HepG2 (cell line): ENCODE measurements around the gene ADGRG1. TPM values are rescaled to one million over a fixed set of nuclear protein-coding genes. Genes with fewer than 3 reads are reported as not detected.

Source experiments
- ATAC-seq: fragments of 200-7000 bp; cut with Tn5 transposase; 3 replicates; pipeline ENCODE4 v1.9.1; 2020; ENCODE audit warnings: mild to moderate bottlenecking, moderate library complexity
- BruUV-seq: library from RNA; stranded (reverse); fragments of 400-500 nt; replicated peaks from 2 replicates; lab custom pipeline; 2021; lab: Mats Ljungman, UMichigan
- CTCF ChIA-PET: fragments of 300-600 bp; formaldehyde crosslinking; extraction: SDS; loops from one replicate; lab custom pipeline; 2021; ENCODE audit warnings: low total read pairs, inconsistent platforms, low intra/inter-chr PET ratio; lab: Yijun Ruan, JAX
- POLR2A ChIA-PET: fragments of 350-600 bp; sonication (Branson Sonifier 250); formaldehyde crosslinking; loops from one replicate; lab custom pipeline; 2020; ENCODE audit warnings: antibody characterized with exemption, inconsistent platforms; lab: Yijun Ruan, JAX
- DNase-seq: peaks from one replicate; pipeline ENCODE4 v3.0.0-alpha.2; 2015; ENCODE audit warnings: low spot score
- FAIRE-seq: peaks from 3 replicates; lab custom pipeline; 2011; peaks lifted over from hg19 to GRCh38; lab: Jason Lieb, UNC
- H2AFZ ChIP-seq: one replicate; pipeline ENCODE4 v1.6.1; 2011; ENCODE audit warnings: low read length, inconsistent platforms
- H3K27ac ChIP-seq: fragments of 300-600 bp; 3 replicates; pipeline ENCODE4 v1.8.0; 2011; ENCODE audit warnings: mixed run types, mild to moderate bottlenecking, mixed read lengths, low read length, inconsistent platforms; ENCODE audit not compliant: insufficient read depth; ENCODE audit errors: extremely low read length
- H3K27me3 ChIP-seq, 2 experiments: fragments of 200-600 bp in 1 of 2; 2 replicates in 1 of 2; 3 replicates in 1 of 2; pipeline versions ENCODE4 v1.6.0 to v1.8.0; 2011; ENCODE audit warnings: low read length in 2 of 2, mild to moderate bottlenecking in 2 of 2, moderate library complexity in 2 of 2, inconsistent platforms in 1 of 2; ENCODE audit not compliant: insufficient read depth in 2 of 2, control insufficient read depth in 1 of 2
- H3K36me3 ChIP-seq, 2 experiments: fragments of 200-600 bp in 1 of 2; replicated peaks in 1 of 2; 2 replicates in 1 of 2; 3 replicates in 1 of 2; pipeline versions ENCODE4 v1.5.1 to v1.8.0; 2011; ENCODE audit warnings: low read length in 2 of 2, inconsistent platforms in 1 of 2; ENCODE audit not compliant: insufficient read depth in 2 of 2, control insufficient read depth in 1 of 2
- H3K4me1 ChIP-seq: 2 replicates; pipeline ENCODE4 v1.5.1; 2012; ENCODE audit warnings: low read length, inconsistent platforms; ENCODE audit not compliant: insufficient read depth
- H3K4me2 ChIP-seq: 2 replicates; pipeline ENCODE4 v1.6.0; 2011; ENCODE audit warnings: low read depth, low read length, inconsistent platforms
- H3K4me3 ChIP-seq, 3 experiments: fragments of 200-600 bp in 1 of 3; sonication (generic), shearing (Covaris generic) in 1 of 3; replicated peaks in 1 of 3; 2 replicates each; pipeline ENCODE4 v1.5.1; 2011 to 2016; ENCODE audit warnings: low read length in 3 of 3, inconsistent platforms in 2 of 3, low read depth in 2 of 3, mild to moderate bottlenecking in 2 of 3, control low read depth in 1 of 3, mixed read lengths in 1 of 3; ENCODE audit not compliant: insufficient read depth in 1 of 3
- H3K79me2 ChIP-seq: one replicate; pipeline ENCODE4 v1.6.1; 2011; ENCODE audit warnings: low read length, inconsistent platforms; ENCODE audit not compliant: insufficient read depth
- H3K9ac ChIP-seq: 2 replicates; pipeline ENCODE4 v1.6.0; 2011; ENCODE audit warnings: mild to moderate bottlenecking, low read depth, low read length, inconsistent platforms; ENCODE audit not compliant: insufficient read depth
- H3K9me3 ChIP-seq: 2 replicates; pipeline ENCODE4 v1.5.1; 2012; ENCODE audit warnings: mild to moderate bottlenecking, low read length
- H4K20me1 ChIP-seq: 2 replicates; pipeline ENCODE4 v1.6.0; 2011; ENCODE audit warnings: inconsistent platforms, mild to moderate bottlenecking, low read length, moderate library complexity; ENCODE audit not compliant: insufficient read depth
- AGO2 ChIP-seq: fragments of 200-400 bp; formaldehyde crosslinking; optimal IDR thresholded peaks from 2 replicates; pipeline ENCODE3; 2017; ENCODE audit warnings: mild to moderate bottlenecking, low read depth, low read length, moderate library complexity
- CEBPB ChIP-seq: IDR thresholded peaks from 2 replicates; pipeline ENCODE4 v1.6.1; 2011; ENCODE audit warnings: low read depth, low read length, improper control_type of control experiment, borderline replicate concordance
- FOSL1 ChIP-seq: sonication (generic); formaldehyde crosslinking; IDR thresholded peaks from 2 replicates; pipeline ENCODE4 v1.9.0; 2021; ENCODE audit warnings: missing genetic modification reagents, borderline replicate concordance
- FOXJ3 ChIP-seq: sonication (generic); formaldehyde crosslinking; IDR thresholded peaks from 2 replicates; pipeline ENCODE4 v1.4.0; 2020; ENCODE audit warnings: missing genetic modification reagents, mild to moderate bottlenecking, borderline replicate concordance
- PAXIP1 ChIP-seq: sonication (generic); formaldehyde crosslinking; conservative IDR thresholded peaks from 2 replicates; pipeline ENCODE4 v1.4.0; 2020; ENCODE audit warnings: mild to moderate bottlenecking, missing genetic modification reagents, moderate library complexity
- PRPF4 ChIP-seq: fragments of 200-400 bp; formaldehyde crosslinking; IDR thresholded peaks from 2 replicates; pipeline ENCODE4 v1.6.1; 2016; ENCODE audit warnings: low read length, low read depth; ENCODE audit not compliant: poor library complexity, severe bottlenecking
- SYNCRIP ChIP-seq: fragments of 200-400 bp; formaldehyde crosslinking; IDR thresholded peaks from 2 replicates; pipeline ENCODE4 v1.6.1; 2018; ENCODE audit warnings: mild to moderate bottlenecking, low read depth, low read length; ENCODE audit not compliant: insufficient read depth
- TARDBP ChIP-seq: sonication (generic); formaldehyde crosslinking; IDR thresholded peaks from 2 replicates; pipeline ENCODE4 v1.8.0; 2022; ENCODE audit warnings: mild to moderate bottlenecking, missing genetic modification reagents
- TBX3 ChIP-seq: fragments of 450-650 bp; IDR thresholded peaks from 2 replicates; pipeline ENCODE4 v1.6.1; 2017; ENCODE audit warnings: antibody characterized with exemption, mild to moderate bottlenecking, inconsistent platforms, borderline replicate concordance
- TCF7L2 ChIP-seq: IDR thresholded peaks from 2 replicates; pipeline ENCODE4 v1.6.1; 2011; ENCODE audit warnings: mild to moderate bottlenecking, low read depth, low read length, moderate library complexity
- ZBTB14 ChIP-seq: sonication (generic); formaldehyde crosslinking; IDR thresholded peaks from 2 replicates; pipeline ENCODE4 v1.4.0; 2020; ENCODE audit warnings: missing genetic modification reagents
- ZNF124 ChIP-seq: sonication (generic); formaldehyde crosslinking; IDR thresholded peaks from 2 replicates; pipeline ENCODE4 v1.4.0; 2020; ENCODE audit warnings: missing genetic modification reagents
- ZNF768 ChIP-seq: sonication (generic); formaldehyde crosslinking; IDR thresholded peaks from 2 replicates; pipeline ENCODE4 v1.4.0; 2020; ENCODE audit warnings: missing genetic modification reagents
- ZNF772 ChIP-seq: sonication (generic); formaldehyde crosslinking; IDR thresholded peaks from 2 replicates; pipeline ENCODE4 v1.5.0; 2020; ENCODE audit warnings: mild to moderate bottlenecking, missing genetic modification reagents
- ZNF850 ChIP-seq: sonication (generic); formaldehyde crosslinking; conservative IDR thresholded peaks from 2 replicates; pipeline ENCODE4 v1.9.0; 2021; ENCODE audit warnings: mild to moderate bottlenecking, missing genetic modification reagents
- WGBS: methylation state at CpG from one replicate; pipeline ENCODE4 v1.1.6; 2017; ENCODE audit warnings: low lambda C conversion rate; 5-methylcytosine and 5-hydroxymethylcytosine counted together
- in situ Hi-C: cut with HindIII; loops from 2 replicates; pipeline ENCODE4 v1.10.0; 2017; ENCODE audit warnings: low pct_unique_long_range_greater_than_20kb; ENCODE audit not compliant: extremely low pct_ligation_motif_present
- intact Hi-C: fragments of 100-400 bp; cut with micrococcal nuclease; formaldehyde crosslinking; loops from one replicate; pipeline ENCODE4 v1.10.0; 2022; ENCODE audit not compliant: unreplicated experiment
- polyA plus RNA-seq, 8 experiments: library from polyadenylated mRNA; depleted of rRNA in 3 of 8; stranded (reverse) in 7 of 8; unstranded in 1 of 8; fragments of >200 nt; fragmentation: Illumina TruSeq in 4 of 8; extraction: Trizol in 4 of 8; gene quantifications; 2 replicates each; pipeline versions ENCODE4 v1.2.1 to v1.2.3, GENCODE V29; 2011 to 2016; ENCODE audit warnings: low read depth in 4 of 8, missing spikeins in 1 of 8, mixed read lengths in 1 of 8; ENCODE audit not compliant: insufficient read depth in 1 of 8
- total RNA-seq, 5 experiments: library from RNA; depleted of rRNA; stranded (reverse); fragments of >200 nt; fragmentation: Illumina TruSeq; extraction: Trizol; gene quantifications; 2 replicates each; pipeline ENCODE4 v1.2.3, GENCODE V29; 2016; ENCODE audit warnings: low read depth in 1 of 5
- TF ChIP-seq, protein P1 (sequence below): sonication (generic); formaldehyde crosslinking; IDR thresholded peaks from 2 replicates; pipeline ENCODE4 v1.4.0; 2020; ENCODE audit warnings: missing genetic modification reagents

Gene ADGRG1
- total and polyA plus RNA-seq, 2 of the 13 experiments (the other 11 are each of a cell fraction or from before 2014, with no cell fraction given): 2.7 to 5.9 TPM

DNA sequence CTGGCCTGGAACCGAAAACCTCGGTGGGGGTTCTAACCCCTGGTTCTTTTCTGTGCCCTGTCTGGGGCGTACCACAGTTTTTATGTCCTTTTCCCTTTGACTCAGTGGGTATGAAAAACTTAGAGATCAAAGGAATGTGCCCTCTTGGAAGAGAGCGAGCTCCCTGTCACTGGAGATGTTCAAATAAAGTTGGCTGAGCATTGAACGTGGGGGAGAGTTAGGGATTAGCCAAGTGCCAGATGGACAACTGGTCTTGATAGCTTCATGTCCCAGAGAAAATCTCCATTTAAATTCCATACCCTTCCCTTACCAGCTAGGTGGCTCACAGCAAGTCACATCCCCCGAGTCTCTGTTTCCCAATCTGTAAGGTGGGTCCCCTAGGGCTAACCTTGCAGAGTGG, 9.5 kb downstream of the ADGRG1 start (continued):
- TF ChIP-seq, protein P1, sequence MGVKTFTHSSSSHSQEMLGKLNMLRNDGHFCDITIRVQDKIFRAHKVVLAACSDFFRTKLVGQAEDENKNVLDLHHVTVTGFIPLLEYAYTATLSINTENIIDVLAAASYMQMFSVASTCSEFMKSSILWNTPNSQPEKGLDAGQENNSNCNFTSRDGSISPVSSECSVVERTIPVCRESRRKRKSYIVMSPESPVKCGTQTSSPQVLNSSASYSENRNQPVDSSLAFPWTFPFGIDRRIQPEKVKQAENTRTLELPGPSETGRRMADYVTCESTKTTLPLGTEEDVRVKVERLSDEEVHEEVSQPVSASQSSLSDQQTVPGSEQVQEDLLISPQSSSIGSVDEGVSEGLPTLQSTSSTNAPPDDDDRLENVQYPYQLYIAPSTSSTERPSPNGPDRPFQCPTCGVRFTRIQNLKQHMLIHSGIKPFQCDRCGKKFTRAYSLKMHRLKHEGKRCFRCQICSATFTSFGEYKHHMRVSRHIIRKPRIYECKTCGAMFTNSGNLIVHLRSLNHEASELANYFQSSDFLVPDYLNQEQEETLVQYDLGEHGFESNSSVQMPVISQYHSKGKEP (CRISPR knock-in tag): no peak
- no peak for TF ChIP-seq ZNF768 (CRISPR knock-in tag)

DNA sequence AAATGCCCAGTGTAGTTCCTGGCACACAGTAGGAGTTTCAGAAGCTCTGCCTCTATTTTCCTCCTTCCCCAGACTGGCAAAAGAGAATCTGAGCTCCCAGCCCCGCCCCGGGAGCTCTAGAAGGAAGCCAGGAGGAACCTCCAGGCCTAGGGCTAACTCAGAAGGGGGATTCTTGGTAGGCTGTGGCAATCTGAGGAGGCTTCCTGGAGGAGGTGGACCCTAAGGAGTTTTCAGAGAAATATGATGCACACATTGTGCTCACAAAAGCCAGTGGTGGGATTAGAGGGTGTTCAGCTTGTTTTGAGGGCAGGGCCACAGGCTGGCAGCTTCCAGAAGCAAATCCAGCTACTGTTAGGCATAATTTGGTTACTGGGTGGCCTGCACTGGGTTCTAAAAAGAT, 10.0 kb downstream of the ADGRG1 start:
- no peaks in the 10 kb centered on the region for H3K27me3 ChIP-seq
- ATAC-seq (no peak), DNase-seq (no peak), FAIRE-seq (no peak)
- no TSS peak for BruUV-seq
- intact Hi-C loops: no loop called here
- WGBS: 96% methylated on average over 2 of the region's 2 CpGs
- POLR2A ChIA-PET: interaction anchor here (1.0 to 6.9 kb wide), 4 partner anchors 17 to 37 kb away, joined by 3 to 127 read pairs (median 7); no protein-coding TSS in a partner anchor
- H3K4me2 ChIP-seq: no peak overlapping the region
- CTCF ChIA-PET: no interaction called here
- H3K9ac ChIP-seq: no peak overlapping the region
- H4K20me1 ChIP-seq: no peaks in the 10 kb centered on the region
- no peak overlapping the region for H3K4me3 ChIP-seq
- H3K4me1 ChIP-seq: peaks cover 80% of the 10 kb centered on the region
- in situ Hi-C loops: no loop called here
- H2AFZ ChIP-seq: no peak overlapping the region
- H3K9me3 ChIP-seq: no peaks in the 10 kb centered on the region
- no peak overlapping the region for H3K27ac ChIP-seq
- H3K36me3 ChIP-seq: no peaks in the 10 kb centered on the region
- H3K79me2 ChIP-seq: no peaks in the 10 kb centered on the region
- TF ChIP-seq SYNCRIP (no peak), ZBTB14 (CRISPR knock-in tag) (no peak), ZNF124 (CRISPR knock-in tag) (no peak), AGO2 (no peak), PAXIP1 (CRISPR knock-in tag) (no peak), ZNF772 (CRISPR knock-in tag) (no peak), ZNF850 (CRISPR knock-in tag) (no peak), FOSL1 (CRISPR knock-in tag) (no peak), TARDBP (CRISPR knock-in tag) (no peak), TBX3 (no peak), CEBPB (no peak), TCF7L2 (no peak), PRPF4 (no peak), FOXJ3 (no peak)
